ENCODE measurements around the gene IMMP2L.
A peak's percentile ranks its signal among the peaks of the same experiment; 100 is the strongest.

The IMMP2L gene

GRCh38 chr7:111174510-111174909 is 387.8 kb downstream of the IMMP2L start:
- ATAC-seq (ENCODE audit: low read depth), result no peak
- H3K27me3 Mint-ChIP-seq, result no peaks in the 10 kb centered on the region
- no peaks in the 10 kb centered on the region for H3K9me3 Mint-ChIP-seq
- H3K36me3 Mint-ChIP-seq, result peaks cover 4% of the 10 kb centered on the region
- H3K4me3 Mint-ChIP-seq, result no peak overlapping the region
- H3K4me1 Mint-ChIP-seq, result peaks cover 1% of the 10 kb centered on the region
- DNase-seq (ENCODE audit: low spot score in 2 of 2), result no peak
- no peak overlapping the region for H3K27ac Mint-ChIP-seq

GRCh38 chr7:111173990-111174389 is 388.3 kb downstream of the IMMP2L start:
- Mint-ChIP-seq H3K27me3 (no peaks in the 10 kb centered on the region), H3K4me3 (no peak overlapping the region), H3K9me3 (no peaks in the 10 kb centered on the region), H3K36me3 (peaks cover 9% of the 10 kb centered on the region), H3K4me1 (peaks cover 5% of the 10 kb centered on the region), H3K27ac (no peak overlapping the region)
- DNase-seq (ENCODE audit: low spot score in 2 of 2) (no peak), ATAC-seq (ENCODE audit: low read depth) (no peak)

- Mint-ChIP-seq H3K36me3 (peaks cover 6% of the 10 kb centered on the region), H3K27me3 (no peaks in the 10 kb centered on the region), H3K27ac (no peak overlapping the region), H3K9me3 (no peaks in the 10 kb centered on the region), H3K4me3 (no peak overlapping the region), H3K4me1 (peaks cover 5% of the 10 kb centered on the region)
- no peak for ATAC-seq (ENCODE audit: low read depth)
- DNase-seq (ENCODE audit: low spot score in 2 of 2), result no peak
Measured at GRCh38 chr7:111173528-111173927, 388.8 kb downstream of the IMMP2L start.

- H3K36me3 Mint-ChIP-seq, result peaks cover 6% of the 10 kb centered on the region
- ATAC-seq (ENCODE audit: low read depth) (no peak), DNase-seq (ENCODE audit: low spot score in 2 of 2) (no peak)
- H3K27me3 Mint-ChIP-seq, result no peaks in the 10 kb centered on the region
- peaks cover 5% of the 10 kb centered on the region for H3K4me1 Mint-ChIP-seq
- no peaks in the 10 kb centered on the region for H3K9me3 Mint-ChIP-seq
- no peak overlapping the region for H3K27ac Mint-ChIP-seq
- H3K4me3 Mint-ChIP-seq, result no peak overlapping the region
Measured at GRCh38 chr7:111172564-111173257, 389.6 kb downstream of the IMMP2L start.

- Mint-ChIP-seq H3K4me3 (no peak overlapping the region), H3K27ac (no peak overlapping the region), H3K9me3 (no peaks in the 10 kb centered on the region), H3K4me1 (peaks cover 5% of the 10 kb centered on the region), H3K36me3 (peaks cover 8% of the 10 kb centered on the region), H3K27me3 (no peaks in the 10 kb centered on the region)
- ATAC-seq (ENCODE audit: low read depth) (no peak), DNase-seq (ENCODE audit: low spot score in 2 of 2) (no peak)
Measured at GRCh38 chr7:111168182-111168581, 394.1 kb downstream of the IMMP2L start.

GRCh38 chr7:111164442-111164841 is 397.9 kb downstream of the IMMP2L start:
- ATAC-seq (ENCODE audit: low read depth) (no peak), DNase-seq (ENCODE audit: low spot score in 2 of 2) (no peak)
- Mint-ChIP-seq H3K9me3 (no peaks in the 10 kb centered on the region), H3K27ac (no peak overlapping the region), H3K36me3 (peaks cover 6% of the 10 kb centered on the region), H3K4me3 (no peak overlapping the region), H3K27me3 (no peaks in the 10 kb centered on the region), H3K4me1 (peaks cover 4% of the 10 kb centered on the region)

GRCh38 chr7:111162692-111163091 is 399.6 kb downstream of the IMMP2L start:
- Mint-ChIP-seq H3K27ac (no peak overlapping the region), H3K4me3 (no peak overlapping the region), H3K27me3 (no peaks in the 10 kb centered on the region), H3K36me3 (peaks cover 2% of the 10 kb centered on the region), H3K9me3 (no peaks in the 10 kb centered on the region), H3K4me1 (no peaks in the 10 kb centered on the region)
- ATAC-seq (ENCODE audit: low read depth) (no peak), DNase-seq (ENCODE audit: low spot score in 2 of 2) (no peak)

GRCh38 chr7:111160297-111160696 is 402.0 kb downstream of the IMMP2L start:
- no peaks in the 10 kb centered on the region for H3K4me1 Mint-ChIP-seq
- H3K27ac Mint-ChIP-seq, result no peak overlapping the region
- H3K36me3 Mint-ChIP-seq, result peaks cover 2% of the 10 kb centered on the region
- no peak for DNase-seq (ENCODE audit: low spot score in 2 of 2)
- peaks cover 4% of the 10 kb centered on the region for H3K9me3 Mint-ChIP-seq
- ATAC-seq (ENCODE audit: low read depth), result no peak
- no peaks in the 10 kb centered on the region for H3K27me3 Mint-ChIP-seq
- no peak overlapping the region for H3K4me3 Mint-ChIP-seq

- H3K36me3 Mint-ChIP-seq, result peaks cover 2% of the 10 kb centered on the region
- ATAC-seq (ENCODE audit: low read depth) (no peak), DNase-seq (ENCODE audit: low spot score in 2 of 2) (no peak)
- H3K27ac Mint-ChIP-seq, result no peak overlapping the region
- peaks cover 4% of the 10 kb centered on the region for H3K9me3 Mint-ChIP-seq
- H3K4me1 Mint-ChIP-seq, result no peaks in the 10 kb centered on the region
- no peaks in the 10 kb centered on the region for H3K27me3 Mint-ChIP-seq
- no peak overlapping the region for H3K4me3 Mint-ChIP-seq
Measured at GRCh38 chr7:111159426-111159825, 402.9 kb downstream of the IMMP2L start.

- no peak for DNase-seq (ENCODE audit: low spot score in 2 of 2)
- Mint-ChIP-seq H3K36me3 (no peaks in the 10 kb centered on the region), H3K27ac (no peak overlapping the region), H3K4me3 (no peak overlapping the region), H3K9me3 (no peaks in the 10 kb centered on the region), H3K4me1 (peaks cover 2% of the 10 kb centered on the region), H3K27me3 (no peaks in the 10 kb centered on the region)
- ATAC-seq (ENCODE audit: low read depth), result no peak
Measured at GRCh38 chr7:111150709-111151108, 411.6 kb downstream of the IMMP2L start.

- Mint-ChIP-seq H3K36me3 (no peaks in the 10 kb centered on the region), H3K4me1 (peaks cover 2% of the 10 kb centered on the region), H3K27ac (no peak overlapping the region), H3K27me3 (no peaks in the 10 kb centered on the region), H3K9me3 (no peaks in the 10 kb centered on the region), H3K4me3 (no peak overlapping the region)
- ATAC-seq (ENCODE audit: low read depth) (no peak), DNase-seq (ENCODE audit: low spot score in 2 of 2) (no peak)
Measured at GRCh38 chr7:111147708-111148533, 414.4 kb downstream of the IMMP2L start.

- Mint-ChIP-seq H3K9me3 (no peaks in the 10 kb centered on the region), H3K4me1 (peaks cover 2% of the 10 kb centered on the region), H3K4me3 (no peak overlapping the region), H3K27me3 (no peaks in the 10 kb centered on the region), H3K36me3 (no peaks in the 10 kb centered on the region), H3K27ac (no peak overlapping the region)
- no peak for DNase-seq (ENCODE audit: low spot score in 2 of 2)
- no peak for ATAC-seq (ENCODE audit: low read depth)
Measured at GRCh38 chr7:111146136-111146535, 416.2 kb downstream of the IMMP2L start.

GRCh38 chr7:111145472-111145871 is 416.8 kb downstream of the IMMP2L start:
- Mint-ChIP-seq H3K36me3 (no peaks in the 10 kb centered on the region), H3K9me3 (no peaks in the 10 kb centered on the region), H3K27me3 (no peaks in the 10 kb centered on the region), H3K4me3 (no peak overlapping the region), H3K27ac (no peak overlapping the region), H3K4me1 (peaks cover 2% of the 10 kb centered on the region)
- DNase-seq (ENCODE audit: low spot score in 2 of 2) (no peak), ATAC-seq (ENCODE audit: low read depth) (no peak)

- DNase-seq (ENCODE audit: low spot score in 2 of 2), result no peak
- Mint-ChIP-seq H3K27me3 (no peaks in the 10 kb centered on the region), H3K27ac (peak overlapping the region; percentile 4)
Measured at GRCh38 chr7:111140091-111140865, 422.0 kb downstream of the IMMP2L start.

More at GRCh38 chr7:111140091-111140865, 422.0 kb downstream of the IMMP2L start:
- H3K4me1 Mint-ChIP-seq, result peaks cover 10% of the 10 kb centered on the region
- ATAC-seq (ENCODE audit: low read depth), result no peak
- no peak overlapping the region for H3K4me3 Mint-ChIP-seq
- H3K36me3 Mint-ChIP-seq, result no peaks in the 10 kb centered on the region
- no peaks in the 10 kb centered on the region for H3K9me3 Mint-ChIP-seq
